Lower lobe of right lung (tissue), 2 donors: Measurements from ENCODE around the gene ACOXL. TPM values are rescaled to one million over a fixed set of nuclear protein-coding genes. Genes with fewer than 3 reads are reported as not detected.

Experiments used
- ATAC-seq, 2 donors: fragments of 200-7000 bp; cut with Tn5 transposase; one replicate each; pipeline ENCODE4 v1.9.1; 2020 to 2022; ENCODE audit warnings: mild to moderate bottlenecking in 2 of 2, moderate library complexity in 2 of 2
- DNase-seq: peaks from one replicate; pipeline ENCODE4 v3.0.0-alpha.2; 2020
- H3K27ac ChIP-seq: fragments of 200-600 bp; one replicate; pipeline ENCODE4 v1.8.0; 2022
- H3K27me3 ChIP-seq: fragments of 200-600 bp; one replicate; pipeline ENCODE4 v1.8.0; 2022; ENCODE audit warnings: low read depth
- H3K36me3 ChIP-seq: fragments of 200-600 bp; one replicate; pipeline ENCODE4 v1.8.0; 2022; ENCODE audit warnings: mild to moderate bottlenecking
- H3K4me1 ChIP-seq: fragments of 200-600 bp; one replicate; pipeline ENCODE4 v1.8.0; 2022
- H3K4me3 ChIP-seq: fragments of 200-600 bp; one replicate; pipeline ENCODE4 v1.8.0; 2022; ENCODE audit warnings: mild to moderate bottlenecking
- H3K9me3 ChIP-seq: fragments of 200-600 bp; one replicate; pipeline ENCODE4 v1.8.0; 2022
- intact Hi-C: fragments of 100-400 bp; cut with DNase I; formaldehyde crosslinking; loops from one replicate; pipeline ENCODE4 v1.11.0; 2022
- total RNA-seq: library from RNA; stranded (reverse); fragmentation: NEBNext Ultra II Directional; extraction: Animal tissue kit (Norgen Biotek cat#: 25700); gene quantifications from one replicate; pipeline ENCODE4 v1.2.1, GENCODE V29; 2021
- TF ChIP-seq, protein P1 (sequence below): fragments of 200-600 bp; IDR thresholded peaks from one replicate; pipeline ENCODE4 v1.8.0; 2022; ENCODE audit warnings: antibody characterized with exemption, mild to moderate bottlenecking
- donor health status: DM: no; HTN: yes; CAD: no; lungs with severe emphysema.

The ACOXL gene
- total RNA-seq, 1 donor from 2014 or later = 38.5 TPM

DNA sequence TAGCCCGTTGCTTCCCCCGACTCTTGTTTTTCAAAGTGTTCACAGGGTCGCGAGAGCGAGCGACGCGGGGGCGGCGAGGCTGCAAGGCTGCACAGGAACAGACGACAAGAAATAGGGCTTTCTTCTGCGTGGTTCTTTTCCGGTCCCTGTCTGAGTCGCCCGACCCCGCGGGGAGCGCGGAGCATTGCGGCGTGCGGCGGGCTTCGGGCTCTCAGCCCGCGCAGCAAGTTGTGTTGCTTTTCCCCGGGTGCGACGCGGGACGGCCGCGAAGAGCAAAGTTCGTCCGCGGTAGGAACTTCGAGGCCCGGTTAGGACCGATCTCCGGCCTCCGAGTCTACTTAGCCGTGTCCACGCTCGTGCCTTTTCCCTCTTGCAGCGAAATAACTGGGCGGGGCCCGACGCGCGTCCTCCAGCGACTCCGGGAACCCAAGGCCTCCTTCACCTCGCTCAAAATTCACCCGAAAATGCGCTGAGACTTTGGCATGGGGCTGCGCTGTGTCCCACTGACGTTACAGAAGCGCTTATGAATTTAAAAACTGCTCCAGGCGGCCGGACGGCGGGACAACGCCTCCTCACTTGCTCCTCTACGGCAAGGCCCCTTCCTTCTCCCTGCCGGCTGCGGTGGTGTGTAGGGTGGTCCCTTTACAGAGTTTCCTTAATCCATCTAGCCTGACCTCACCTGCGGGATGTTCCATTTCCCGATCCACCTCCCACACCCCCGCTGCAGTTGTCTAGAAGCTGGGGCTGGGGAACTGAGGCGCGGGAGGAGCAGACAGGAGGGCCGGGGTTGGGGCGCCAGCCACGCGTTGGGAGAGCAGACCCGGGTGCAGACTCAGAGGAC lies 386.8 kb downstream of the ACOXL start:
- intact Hi-C loops = no loop called here
- TF ChIP-seq, protein P1, sequence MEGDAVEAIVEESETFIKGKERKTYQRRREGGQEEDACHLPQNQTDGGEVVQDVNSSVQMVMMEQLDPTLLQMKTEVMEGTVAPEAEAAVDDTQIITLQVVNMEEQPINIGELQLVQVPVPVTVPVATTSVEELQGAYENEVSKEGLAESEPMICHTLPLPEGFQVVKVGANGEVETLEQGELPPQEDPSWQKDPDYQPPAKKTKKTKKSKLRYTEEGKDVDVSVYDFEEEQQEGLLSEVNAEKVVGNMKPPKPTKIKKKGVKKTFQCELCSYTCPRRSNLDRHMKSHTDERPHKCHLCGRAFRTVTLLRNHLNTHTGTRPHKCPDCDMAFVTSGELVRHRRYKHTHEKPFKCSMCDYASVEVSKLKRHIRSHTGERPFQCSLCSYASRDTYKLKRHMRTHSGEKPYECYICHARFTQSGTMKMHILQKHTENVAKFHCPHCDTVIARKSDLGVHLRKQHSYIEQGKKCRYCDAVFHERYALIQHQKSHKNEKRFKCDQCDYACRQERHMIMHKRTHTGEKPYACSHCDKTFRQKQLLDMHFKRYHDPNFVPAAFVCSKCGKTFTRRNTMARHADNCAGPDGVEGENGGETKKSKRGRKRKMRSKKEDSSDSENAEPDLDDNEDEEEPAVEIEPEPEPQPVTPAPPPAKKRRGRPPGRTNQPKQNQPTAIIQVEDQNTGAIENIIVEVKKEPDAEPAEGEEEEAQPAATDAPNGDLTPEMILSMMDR = no peak
- ATAC-seq (no peak), DNase-seq (peak; percentile 57)
- no peaks in the 10 kb centered on the region for H3K9me3 ChIP-seq
- H3K27me3 ChIP-seq = peaks cover 41% of the 10 kb centered on the region
- peaks cover 49% of the 10 kb centered on the region for H3K4me1 ChIP-seq
- H3K36me3 ChIP-seq = peaks cover 7% of the 10 kb centered on the region
- H3K4me3 ChIP-seq = peak overlapping the region; percentile 88
- no peak overlapping the region for H3K27ac ChIP-seq

DNA sequence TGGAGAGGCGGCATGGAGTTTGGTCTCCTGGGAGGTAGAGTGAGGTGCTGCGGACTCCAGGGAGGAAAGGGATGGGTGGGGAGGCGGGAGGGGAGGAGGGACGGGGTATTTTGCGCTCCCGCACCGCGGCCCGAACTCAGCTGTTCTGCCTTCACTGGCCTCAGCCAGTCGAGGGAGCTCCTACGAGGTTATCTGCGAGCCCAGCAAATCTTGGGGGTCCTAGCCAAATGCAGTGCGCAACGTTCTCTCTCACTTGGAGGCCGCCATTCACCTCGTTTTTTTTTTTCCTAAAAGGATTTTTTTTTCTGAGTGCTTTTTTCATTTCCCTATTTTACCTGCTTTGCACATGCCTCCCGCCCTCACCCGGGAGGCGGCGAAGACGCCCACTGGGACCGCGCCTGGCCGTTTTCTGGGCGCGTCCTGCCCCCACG lies 387.5 kb downstream of the ACOXL start:
- intact Hi-C loops = no loop called here
- H3K4me3 ChIP-seq = peak overlapping the region; percentile 88
- TF ChIP-seq, protein P1 = no peak
- ATAC-seq (no peak), DNase-seq (peak; percentile 47)
- peaks cover 41% of the 10 kb centered on the region for H3K27me3 ChIP-seq
- H3K9me3 ChIP-seq = no peaks in the 10 kb centered on the region
- peaks cover 13% of the 10 kb centered on the region for H3K36me3 ChIP-seq
- H3K27ac ChIP-seq = peak overlapping the region; percentile 91
- H3K4me1 ChIP-seq = peaks cover 49% of the 10 kb centered on the region

DNA sequence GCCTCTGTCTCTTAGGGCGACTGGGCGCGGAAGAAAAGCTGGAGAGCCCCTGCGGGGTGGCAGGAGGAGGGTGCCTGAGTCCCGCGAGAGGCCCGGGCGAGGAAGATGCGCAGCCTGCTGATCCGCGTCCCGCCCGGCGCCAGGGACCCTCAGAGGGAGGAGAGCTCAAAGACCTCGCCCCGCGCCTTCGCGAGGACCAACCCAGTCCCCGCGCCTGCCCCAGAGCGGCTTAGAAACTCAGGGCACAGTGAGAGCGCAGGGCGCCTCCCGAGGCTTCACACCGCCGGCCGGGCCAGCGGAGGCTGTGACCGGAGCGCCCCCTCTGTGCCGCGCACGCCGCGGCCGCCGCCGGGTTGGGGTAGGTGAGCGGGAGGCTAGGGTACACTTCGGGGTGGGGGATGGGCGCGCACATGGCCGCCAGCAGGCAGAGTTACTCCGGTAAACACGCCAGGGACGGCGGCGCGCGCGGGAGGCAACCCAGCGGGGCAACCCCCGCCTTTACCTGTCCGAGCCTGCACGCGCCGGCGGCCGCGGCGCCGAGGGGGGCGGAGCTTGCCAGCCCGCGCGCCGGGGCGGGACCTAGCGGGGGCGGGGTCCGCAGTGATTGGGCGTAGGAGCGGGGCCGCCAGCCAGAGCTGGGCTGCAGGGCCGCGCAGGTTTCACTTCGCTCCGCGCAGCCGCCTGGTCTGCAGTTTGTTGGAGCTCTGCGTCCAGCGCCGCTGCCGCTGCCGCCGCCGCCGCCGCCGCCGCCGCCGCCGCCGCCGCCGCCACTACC lies 388.1 kb downstream of the ACOXL start, which contains the start of gene BCL2L11:
Gene BCL2L11, plus strand, starts transcription at position 662 of the 775 bp plus-strand sequence. CDS start 2,832 bp downstream, outside the sequence.
- no peaks in the 10 kb centered on the region for H3K9me3 ChIP-seq
- peaks cover 19% of the 10 kb centered on the region for H3K36me3 ChIP-seq
- peak within 1 kb of the TSS; percentile 91 for H3K27ac ChIP-seq
- TF ChIP-seq, protein P1 = no peak
- DNase-seq (peak; percentile 95), ATAC-seq (peak; percentile 86 to 90)
- intact Hi-C loops = no loop called here
- H3K27me3 ChIP-seq = peaks cover 38% of the 10 kb centered on the region
- peak within 1 kb of the TSS; percentile 88 for H3K4me3 ChIP-seq
- peaks cover 49% of the 10 kb centered on the region for H3K4me1 ChIP-seq

DNA sequence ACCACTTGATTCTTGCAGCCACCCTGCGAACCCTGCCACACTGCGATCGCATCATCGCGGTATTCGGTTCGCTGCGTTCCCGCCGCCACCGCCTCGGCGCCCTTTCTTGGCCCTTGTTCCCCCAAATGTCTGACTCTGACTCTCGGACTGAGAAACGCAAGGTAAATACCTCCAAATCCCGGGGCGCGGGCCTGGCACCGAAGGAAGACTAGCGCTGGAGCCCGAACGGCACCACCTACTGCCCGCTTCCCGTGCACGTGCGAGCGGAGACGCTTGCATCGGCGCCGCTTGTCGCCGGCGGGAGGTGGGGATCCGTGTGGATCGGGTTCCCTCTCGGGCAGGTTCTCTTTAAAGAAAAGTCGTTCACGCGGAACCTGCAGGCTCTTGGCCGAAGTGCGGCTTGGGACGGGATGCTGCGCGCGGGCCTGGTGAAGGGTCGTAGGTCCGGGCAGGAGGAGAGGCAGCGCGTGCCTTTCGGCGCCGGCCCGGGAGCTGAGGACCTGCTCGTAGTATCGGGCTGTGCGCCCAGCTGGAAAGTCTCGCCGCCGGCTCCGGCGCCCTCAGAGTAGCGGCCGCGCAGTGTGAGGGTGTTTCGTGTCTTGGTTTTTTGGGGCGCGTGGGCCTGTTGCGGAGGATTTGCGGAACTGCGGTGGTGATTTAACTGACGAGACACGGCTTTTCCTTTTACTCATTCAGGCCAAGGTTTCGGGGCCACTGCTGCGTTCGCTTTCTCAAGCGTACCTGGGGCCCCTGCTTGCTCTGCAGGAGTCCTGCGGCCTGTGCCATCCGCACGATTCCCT lies 388.9 kb downstream of the ACOXL start:
- ATAC-seq (peak; percentile 15 to 36), DNase-seq (peak; percentile 76)
- Histone ChIP-seq H3K36me3 (peaks cover 26% of the 10 kb centered on the region), H3K27ac (peak overlapping the region; percentile 91), H3K27me3 (peaks cover 30% of the 10 kb centered on the region), H3K4me1 (peaks cover 55% of the 10 kb centered on the region), H3K4me3 (peak overlapping the region; percentile 88), H3K9me3 (no peaks in the 10 kb centered on the region)
- TF ChIP-seq, protein P1 = no peak
- intact Hi-C loops = no loop called here
